WTC11 (cell line): ENCODE data around the gene CEP131.

Experiments used
- ATF1 ChIP-seq: sonication (generic); formaldehyde crosslinking; IDR thresholded peaks from 2 replicates; pipeline ENCODE4 v1.8.1; 2023; ENCODE audit warnings: mild to moderate bottlenecking, moderate library complexity, missing genetic modification reagents
- FOXK1 ChIP-seq: sonication (generic); formaldehyde crosslinking; IDR thresholded peaks from 2 replicates; pipeline ENCODE4 v1.8.0; 2022; ENCODE audit warnings: mild to moderate bottlenecking, moderate library complexity, missing genetic modification reagents
- MAX ChIP-seq: sonication (generic); formaldehyde crosslinking; IDR thresholded peaks from 2 replicates; pipeline ENCODE4 v1.8.0; 2022; ENCODE audit warnings: mild to moderate bottlenecking, missing genetic modification reagents
- MXD4 ChIP-seq: fragments of 250-450 bp; sonication (Bioruptor Pico); IDR thresholded peaks from 2 replicates; pipeline ENCODE4 v1.8.0; 2021; ENCODE audit warnings: mild to moderate bottlenecking, moderate library complexity, borderline replicate concordance
- NR2C2 ChIP-seq: sonication (generic); formaldehyde crosslinking; IDR thresholded peaks from 2 replicates; pipeline ENCODE4 v1.8.0; 2022; ENCODE audit warnings: mild to moderate bottlenecking, missing genetic modification reagents
- SMAD3 ChIP-seq: sonication (generic); formaldehyde crosslinking; IDR thresholded peaks from 2 replicates; pipeline ENCODE4 v1.8.0; 2022; ENCODE audit warnings: missing genetic modification reagents, mild to moderate bottlenecking, borderline replicate concordance
- ZNF232 ChIP-seq: sonication (generic); formaldehyde crosslinking; IDR thresholded peaks from 2 replicates; pipeline ENCODE4 v1.8.0; 2022; ENCODE audit warnings: mild to moderate bottlenecking, missing genetic modification reagents
- TF ChIP-seq, protein P1 (sequence below): fragments of 200-600 bp; IDR thresholded peaks from 2 replicates; pipeline ENCODE4 v1.8.0; 2022; ENCODE audit warnings: antibody characterized with exemption
- TF ChIP-seq, protein P2 (sequence below): sonication (generic); formaldehyde crosslinking; IDR thresholded peaks from 2 replicates; pipeline ENCODE4 v1.8.1; 2022; ENCODE audit warnings: missing genetic modification reagents, borderline replicate concordance

DNA sequence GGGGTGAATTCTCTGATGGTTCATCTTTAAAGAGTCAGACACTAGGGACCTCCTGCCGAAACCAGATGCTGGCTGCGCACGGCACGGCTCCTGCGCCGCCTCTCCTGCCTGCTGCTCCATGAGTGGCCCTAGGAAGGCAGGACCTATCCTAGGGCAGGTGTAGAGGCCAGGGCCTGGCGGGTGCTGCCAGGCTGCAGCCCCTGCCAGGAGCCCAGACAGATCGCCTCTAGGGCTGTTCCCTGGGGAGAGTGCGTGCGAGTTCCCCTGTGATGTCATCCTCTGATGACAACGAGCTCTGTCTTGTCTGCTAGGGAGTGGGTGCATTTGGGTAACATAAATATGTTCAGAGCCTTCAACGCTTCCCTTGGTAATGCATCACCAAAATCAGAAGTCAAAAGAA lies 48.5 kb upstream of the CEP131 start:
- TF ChIP-seq, protein P1, sequence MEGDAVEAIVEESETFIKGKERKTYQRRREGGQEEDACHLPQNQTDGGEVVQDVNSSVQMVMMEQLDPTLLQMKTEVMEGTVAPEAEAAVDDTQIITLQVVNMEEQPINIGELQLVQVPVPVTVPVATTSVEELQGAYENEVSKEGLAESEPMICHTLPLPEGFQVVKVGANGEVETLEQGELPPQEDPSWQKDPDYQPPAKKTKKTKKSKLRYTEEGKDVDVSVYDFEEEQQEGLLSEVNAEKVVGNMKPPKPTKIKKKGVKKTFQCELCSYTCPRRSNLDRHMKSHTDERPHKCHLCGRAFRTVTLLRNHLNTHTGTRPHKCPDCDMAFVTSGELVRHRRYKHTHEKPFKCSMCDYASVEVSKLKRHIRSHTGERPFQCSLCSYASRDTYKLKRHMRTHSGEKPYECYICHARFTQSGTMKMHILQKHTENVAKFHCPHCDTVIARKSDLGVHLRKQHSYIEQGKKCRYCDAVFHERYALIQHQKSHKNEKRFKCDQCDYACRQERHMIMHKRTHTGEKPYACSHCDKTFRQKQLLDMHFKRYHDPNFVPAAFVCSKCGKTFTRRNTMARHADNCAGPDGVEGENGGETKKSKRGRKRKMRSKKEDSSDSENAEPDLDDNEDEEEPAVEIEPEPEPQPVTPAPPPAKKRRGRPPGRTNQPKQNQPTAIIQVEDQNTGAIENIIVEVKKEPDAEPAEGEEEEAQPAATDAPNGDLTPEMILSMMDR = no peak
- TF ChIP-seq, protein P2, sequence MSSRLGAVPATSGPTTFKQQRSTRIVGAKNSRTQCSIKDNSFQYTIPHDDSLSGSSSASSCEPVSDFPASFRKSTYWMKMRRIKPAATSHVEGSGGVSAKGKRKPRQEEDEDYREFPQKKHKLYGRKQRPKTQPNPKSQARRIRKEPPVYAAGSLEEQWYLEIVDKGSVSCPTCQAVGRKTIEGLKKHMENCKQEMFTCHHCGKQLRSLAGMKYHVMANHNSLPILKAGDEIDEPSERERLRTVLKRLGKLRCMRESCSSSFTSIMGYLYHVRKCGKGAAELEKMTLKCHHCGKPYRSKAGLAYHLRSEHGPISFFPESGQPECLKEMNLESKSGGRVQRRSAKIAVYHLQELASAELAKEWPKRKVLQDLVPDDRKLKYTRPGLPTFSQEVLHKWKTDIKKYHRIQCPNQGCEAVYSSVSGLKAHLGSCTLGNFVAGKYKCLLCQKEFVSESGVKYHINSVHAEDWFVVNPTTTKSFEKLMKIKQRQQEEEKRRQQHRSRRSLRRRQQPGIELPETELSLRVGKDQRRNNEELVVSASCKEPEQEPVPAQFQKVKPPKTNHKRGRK (CRISPR knock-in tag) = no peak
- TF ChIP-seq ATF1 (CRISPR knock-in tag) (no peak), FOXK1 (CRISPR knock-in tag) (no peak), SMAD3 (CRISPR knock-in tag) (no peak), MAX (CRISPR knock-in tag) (no peak), NR2C2 (CRISPR knock-in tag) (no peak), ZNF232 (CRISPR knock-in tag) (no peak), MXD4 (CRISPR knock-in tag) (no peak)
